GM19438 (cell line): ENCODE data around the gene DCDC2.
"Not testable (repeated sequence)": the region's sequence is repeated elsewhere in the genome, so short reads cannot be mapped to it uniquely, and the experiment has no call there.

Experiments
- ATAC-seq: cut with Tn5 transposase; IDR thresholded peaks from one replicate; pipeline ENCODE4 v1.9.1; 2021; ENCODE audit warnings: low read depth; ENCODE audit not compliant: unreplicated experiment

The DCDC2 gene

DNA sequence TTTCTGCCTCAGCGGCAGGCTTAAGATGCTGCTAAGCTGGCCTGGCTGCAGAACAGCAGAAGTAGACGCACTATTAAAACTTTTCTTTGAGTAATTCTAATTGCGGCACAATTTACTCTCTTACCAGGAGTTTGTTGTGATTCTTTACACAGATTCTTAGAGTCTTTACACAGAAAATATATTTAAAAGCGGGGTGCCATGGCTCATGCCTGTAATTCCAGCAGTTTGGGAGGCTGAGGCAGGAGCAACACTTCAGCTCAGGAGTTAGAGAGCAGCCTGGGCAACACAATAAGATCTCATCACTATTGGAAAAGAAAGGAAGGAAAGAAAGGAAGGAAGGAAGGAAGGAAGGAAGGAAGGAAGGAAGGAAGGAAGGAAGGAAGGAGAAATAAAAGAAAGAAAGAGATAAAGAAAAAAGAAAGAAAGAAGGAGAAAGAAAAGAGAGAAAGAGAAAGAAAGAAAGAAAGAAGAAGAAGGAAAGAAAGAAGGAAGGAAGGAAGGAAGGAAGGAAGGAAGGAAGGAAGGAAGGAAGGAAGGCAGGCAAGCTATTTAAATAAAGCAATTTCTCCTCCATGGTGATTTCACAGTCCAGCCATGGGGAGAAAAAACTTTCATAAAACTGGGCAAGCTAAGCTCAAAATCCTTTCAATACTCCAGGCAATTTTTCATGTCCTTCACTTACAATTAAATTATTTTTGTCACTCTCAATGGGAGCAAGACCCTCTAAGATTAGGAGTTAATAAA, 23.8 kb upstream of the DCDC2 start:
- ATAC-seq = no peak

DNA sequence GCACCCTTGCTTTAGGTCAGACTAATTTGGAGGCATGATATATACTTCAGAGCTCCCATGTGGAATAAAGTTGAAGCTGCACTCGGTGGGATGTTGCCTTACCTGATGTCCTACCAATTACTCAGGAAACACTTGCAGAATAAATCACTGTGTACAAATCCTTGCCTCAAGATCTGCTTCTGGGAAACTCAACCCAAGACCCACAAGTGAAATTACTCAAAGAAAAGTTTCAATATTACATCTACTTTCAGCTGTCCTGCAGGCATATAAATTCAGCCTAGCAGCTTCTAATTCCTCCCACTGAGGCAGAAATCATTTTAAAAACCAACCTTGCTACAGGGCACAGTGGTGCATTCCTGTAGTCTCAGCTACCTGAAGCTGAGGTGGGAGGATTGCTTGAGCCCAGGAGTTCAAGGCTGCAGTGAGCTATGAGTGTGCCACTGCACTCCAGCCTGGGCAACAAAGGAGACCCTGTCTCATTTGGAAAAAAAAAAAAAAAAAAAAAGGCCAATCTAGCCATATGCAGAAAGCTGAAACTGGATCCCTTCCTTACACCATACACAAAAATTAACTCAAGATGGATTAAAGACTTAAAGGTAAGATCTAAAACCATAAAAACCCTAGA, 20.7 kb upstream of the DCDC2 start:
- peak; percentile 49 for ATAC-seq

DNA sequence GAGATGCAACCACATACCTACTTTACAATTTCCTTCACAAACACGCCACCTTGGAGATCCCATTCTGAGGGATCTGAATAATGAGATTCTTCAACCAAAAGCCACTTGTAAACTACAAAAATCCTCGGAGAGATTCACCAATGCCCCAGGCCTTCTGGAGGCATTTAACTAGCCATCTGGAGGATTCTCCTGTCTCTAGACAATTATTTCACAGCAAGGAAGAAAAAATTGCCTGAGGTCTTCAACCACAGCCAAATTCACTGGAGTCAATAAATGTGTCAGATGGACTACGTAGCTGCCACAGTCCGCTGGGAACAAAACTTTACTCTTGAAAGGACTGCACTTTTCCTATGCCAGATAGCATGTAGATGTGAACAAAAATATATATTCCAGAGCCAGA, 19.0 kb upstream of the DCDC2 start:
- no peak for ATAC-seq

DNA sequence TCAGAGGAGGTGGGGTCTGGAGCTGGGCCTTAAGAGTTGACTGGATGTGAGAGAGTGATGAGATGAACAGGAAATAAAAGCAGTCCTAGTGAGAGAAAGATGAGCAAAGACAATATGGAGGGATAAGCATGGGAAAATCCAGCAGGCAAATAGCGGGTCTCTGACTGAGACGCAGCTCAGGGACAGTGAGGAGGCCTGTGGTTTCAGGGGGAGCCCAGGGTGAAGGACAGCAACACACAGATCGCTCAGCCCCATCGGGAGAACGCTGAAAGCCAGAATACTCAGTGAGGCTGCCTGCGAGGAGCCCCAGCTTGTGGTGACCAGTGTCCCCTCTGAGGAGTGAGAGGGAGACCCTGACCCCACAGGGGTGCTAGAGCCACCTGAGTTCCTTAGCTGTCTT, 16.8 kb upstream of the DCDC2 start:
- no peak for ATAC-seq

DNA sequence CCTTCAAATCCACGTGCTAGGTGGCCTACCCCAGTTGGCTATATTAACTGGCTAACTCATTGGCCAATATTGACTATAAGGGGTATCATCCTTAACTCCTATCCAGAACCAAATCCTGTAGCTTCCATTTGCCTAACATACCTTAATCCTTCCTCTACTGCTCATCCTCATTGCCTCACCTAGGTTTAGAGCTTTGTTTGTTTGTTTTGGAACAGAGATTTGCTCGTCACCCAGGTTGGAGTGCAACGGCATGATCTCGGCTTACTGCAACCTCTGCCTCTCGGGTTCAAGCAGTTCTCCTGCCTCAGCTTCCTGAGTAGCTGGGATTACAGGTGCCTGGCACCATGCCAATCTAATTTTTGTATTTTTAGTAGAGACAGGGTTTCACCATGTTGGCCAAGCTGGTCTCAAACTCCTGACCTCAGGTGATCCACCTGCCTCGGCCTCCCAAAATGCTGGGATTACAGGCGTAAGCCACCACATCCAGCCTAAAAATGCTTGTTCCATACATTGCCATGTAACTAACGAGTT, 7.3 kb upstream of the DCDC2 start:
- not testable (repeated sequence) for ATAC-seq

DNA sequence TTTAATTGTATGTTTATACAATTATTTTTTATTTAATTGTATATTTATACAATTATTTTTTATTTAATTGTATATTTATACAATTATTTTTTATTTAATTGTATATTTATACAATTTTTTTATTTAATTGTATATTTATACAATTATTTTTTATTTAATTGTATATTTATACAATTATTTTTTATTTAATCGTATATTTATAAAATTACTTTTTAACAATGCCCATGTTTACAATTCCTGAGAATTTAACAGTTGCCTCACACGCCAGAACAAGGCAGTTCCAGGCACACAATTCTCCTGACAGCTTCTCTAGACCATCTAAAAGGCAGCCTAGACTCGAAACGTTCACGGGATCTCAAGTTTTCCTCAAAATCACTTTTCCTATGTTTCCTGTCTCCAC, 4.5 kb upstream of the DCDC2 start:
- not testable (repeated sequence) for ATAC-seq

DNA sequence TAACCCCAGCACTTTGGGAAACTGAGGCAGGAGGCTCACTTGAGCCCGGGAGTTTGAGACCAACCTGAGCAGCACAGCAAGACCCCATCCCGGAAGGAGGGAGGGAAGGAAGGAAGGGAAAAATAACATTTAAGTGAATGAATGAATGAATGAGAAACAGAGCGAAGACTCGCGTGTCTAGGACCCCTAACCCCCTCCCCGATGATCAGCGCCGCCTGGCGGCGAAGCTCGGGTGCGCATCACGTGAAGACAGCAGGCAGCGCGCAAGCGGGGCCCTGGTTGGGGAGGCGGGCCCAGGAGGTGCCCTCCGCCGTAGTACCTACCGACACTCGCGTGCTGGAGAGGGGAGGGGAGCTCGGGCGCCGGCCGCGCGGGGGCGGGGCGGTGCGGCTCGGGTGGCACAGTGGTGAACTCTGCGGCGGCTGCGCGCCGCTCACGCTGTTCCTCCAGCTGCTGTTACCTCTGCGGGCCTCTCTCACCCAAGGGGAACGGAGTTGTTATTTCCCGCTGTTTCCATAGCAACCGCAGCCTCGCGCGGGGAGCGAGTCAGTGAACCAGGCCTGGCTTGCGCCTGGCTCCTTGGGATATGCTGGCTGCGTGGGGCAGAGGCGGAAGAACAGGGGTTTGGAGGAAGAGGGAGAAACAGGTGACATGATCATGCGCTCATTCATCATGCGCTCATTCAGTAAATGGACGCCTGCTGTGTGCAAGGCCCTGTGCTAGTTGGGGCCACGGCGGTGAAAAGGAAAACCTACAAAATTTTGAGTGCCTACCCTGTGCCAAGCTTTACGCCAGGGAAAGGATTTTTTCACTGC, 2.0 kb upstream of the DCDC2 start:
- ATAC-seq = peak; percentile 65

DNA sequence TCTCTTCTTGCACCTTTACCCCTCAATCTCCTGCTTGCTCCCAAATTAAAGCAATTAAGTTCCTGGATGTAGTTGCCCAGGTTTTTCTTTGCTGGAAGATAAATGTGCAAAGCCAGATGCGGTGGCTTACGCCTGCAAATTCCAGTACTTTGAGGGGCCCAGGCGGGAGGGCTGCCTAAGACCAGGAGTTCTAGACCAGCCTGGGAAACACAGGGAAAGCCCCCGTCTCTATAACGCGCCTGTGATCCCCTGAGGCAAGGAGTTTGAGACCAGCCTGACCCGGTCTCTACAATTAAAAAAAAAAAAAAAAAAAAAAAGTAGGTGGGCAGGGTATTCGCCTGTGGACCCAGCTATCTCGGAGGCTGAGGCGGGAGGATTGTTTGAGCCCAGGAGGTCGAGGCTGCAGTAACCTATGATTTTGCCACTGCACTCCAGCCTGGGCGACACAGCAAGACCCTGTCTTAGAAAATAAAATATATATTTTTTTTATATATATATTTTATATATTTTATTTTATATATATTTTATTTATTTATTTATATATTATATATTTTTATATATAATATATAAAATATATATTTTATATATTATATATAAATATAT, 461 bp upstream of the DCDC2 start:
- no peak for ATAC-seq

DNA sequence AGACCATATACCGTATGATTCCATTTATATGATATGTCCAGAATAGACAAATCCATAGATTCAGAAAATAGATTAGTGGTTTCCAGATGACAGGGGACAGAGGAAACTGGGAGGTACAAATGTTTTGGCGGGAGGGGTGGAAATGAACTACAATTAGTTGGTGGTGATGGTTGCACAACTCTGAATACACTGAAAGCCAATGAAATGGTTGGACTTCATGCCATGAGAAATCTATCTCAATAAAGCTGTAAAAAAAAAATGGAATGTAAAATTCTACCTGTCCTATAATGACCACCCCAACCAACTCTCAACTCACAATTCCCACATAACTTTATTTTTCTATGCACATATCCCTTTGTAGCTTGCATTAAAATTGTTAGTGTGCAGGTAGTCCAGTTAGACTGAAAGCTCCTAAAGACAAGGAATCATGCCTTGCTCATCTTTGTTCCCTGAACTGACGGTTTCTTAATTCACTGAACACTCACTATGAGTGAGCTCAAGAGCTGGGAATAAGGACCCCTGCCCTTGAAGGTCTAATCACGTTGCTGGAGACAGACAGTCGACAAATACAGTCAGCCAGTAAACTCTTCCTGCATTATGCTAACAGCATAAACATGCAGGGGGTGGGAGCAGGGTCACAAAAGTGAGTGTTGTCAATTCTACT, 1.4 kb downstream of the DCDC2 start:
- ATAC-seq = no peak

DNA sequence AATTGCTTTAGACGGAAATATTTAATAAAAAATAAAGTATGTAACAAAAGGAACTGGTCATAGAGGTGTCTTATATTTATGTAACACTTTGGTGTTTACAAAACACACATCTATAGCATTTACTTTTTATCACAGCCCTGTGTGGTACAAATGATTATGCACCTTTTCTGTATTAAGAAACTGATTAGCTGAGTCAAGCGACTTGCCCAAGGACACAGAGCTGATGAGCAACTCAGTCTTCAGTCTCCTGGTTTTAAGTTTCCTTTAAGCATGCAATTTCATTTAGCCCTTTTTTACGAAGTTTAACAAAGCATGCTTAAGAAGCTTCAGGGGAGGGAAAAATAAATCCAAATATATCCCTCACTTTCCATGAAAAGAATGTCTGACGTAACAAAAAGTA, 2.5 kb downstream of the DCDC2 start:
- no peak for ATAC-seq

DNA sequence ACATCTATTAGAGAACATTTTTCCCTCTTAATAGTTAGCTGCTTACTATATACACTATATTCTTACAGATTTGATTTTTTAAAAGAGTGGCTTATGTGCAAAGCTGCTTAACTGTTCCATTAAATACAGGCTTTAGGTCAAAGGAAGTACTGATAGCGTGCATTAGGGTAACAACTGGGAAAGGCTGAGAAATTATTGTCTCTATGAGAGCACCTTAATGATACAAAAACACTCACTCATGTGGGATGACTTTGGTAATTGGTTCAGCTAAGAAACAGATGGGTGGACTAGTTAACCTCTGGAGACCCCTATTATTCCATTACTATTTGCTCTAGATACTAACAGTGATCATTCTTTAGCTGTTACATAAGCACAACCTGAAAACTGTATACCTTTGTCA, 4.0 kb downstream of the DCDC2 start:
- no peak for ATAC-seq

DNA sequence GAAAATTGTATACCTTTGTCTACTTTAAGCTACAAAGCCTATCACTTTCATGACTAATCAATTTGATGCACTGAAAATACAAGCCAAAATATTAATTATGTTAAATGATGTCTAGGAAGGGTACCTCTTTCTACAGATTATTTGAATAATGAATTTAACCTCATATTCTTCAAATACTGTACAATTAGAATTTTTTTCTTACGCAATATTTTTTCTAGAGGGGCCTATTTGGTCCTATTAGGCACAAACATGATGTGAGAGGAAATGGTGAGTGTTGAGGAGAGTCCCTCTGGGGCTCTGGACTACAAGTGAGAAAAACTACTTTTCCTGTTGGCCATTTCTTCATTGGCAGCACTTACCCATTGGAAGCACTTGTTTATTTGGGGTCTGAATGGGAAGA, 5.4 kb downstream of the DCDC2 start:
- no peak for ATAC-seq

DNA sequence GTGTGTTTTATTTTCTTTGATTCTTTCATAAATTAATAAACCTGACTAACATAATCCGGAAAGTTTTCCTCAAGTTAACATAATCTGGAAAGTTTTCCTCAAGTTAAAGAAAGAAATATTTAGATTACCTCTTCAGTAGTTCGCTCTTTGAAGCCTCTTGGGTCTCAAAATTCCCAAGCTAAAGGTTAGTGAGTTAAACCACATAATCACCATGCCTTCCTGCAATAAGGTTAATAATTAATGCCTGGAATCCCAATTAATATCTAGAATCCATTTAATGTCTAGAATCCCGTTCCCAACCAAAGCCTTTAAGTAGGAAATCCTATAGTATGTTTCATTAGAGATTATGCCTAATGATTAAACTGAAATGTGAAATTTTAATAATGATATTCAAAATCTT, 12.9 kb downstream of the DCDC2 start:
- no peak for ATAC-seq

DNA sequence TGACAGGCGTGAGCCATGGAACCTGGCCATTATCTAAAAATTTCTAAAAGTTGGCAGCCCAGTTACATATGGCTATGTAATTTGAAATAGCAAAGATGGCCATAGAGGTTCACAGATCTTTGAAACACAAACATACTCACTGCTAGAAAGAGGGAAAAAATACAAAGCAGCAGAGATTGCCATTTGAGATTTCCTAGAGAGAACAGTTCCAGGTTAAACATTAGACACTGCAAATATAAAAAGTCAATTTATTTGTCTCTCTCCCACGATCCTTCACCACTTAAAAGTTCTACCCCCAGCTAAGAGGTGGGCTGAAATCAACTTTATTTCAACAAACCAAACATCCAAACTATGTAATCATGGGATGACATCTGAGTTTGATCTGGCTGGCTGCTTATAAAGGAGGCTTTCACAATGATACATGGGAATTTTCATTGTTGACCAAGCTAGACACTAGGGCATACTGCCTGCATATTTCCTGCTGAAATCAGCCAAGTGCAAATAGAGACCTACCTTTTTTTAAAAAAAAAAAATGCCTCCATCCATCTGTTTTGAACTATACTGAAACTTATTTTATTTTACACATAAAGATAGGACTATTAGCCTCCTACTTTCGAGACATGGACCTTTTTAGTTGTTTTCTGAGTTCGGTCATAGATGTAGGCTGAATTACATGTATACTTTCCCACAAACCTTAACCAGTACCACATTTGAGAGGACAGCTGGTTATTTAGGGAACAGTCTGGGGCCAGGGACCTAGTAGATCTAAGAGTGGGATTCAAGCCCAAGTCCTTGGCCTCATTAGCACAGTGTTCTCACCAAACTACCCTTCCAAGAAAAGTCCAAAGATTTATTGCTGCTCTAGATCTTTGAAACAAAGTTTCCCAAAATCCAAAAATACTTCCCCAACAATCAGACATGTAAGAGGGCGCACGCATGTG, 16.6 kb downstream of the DCDC2 start:
- ATAC-seq = no peak

DNA sequence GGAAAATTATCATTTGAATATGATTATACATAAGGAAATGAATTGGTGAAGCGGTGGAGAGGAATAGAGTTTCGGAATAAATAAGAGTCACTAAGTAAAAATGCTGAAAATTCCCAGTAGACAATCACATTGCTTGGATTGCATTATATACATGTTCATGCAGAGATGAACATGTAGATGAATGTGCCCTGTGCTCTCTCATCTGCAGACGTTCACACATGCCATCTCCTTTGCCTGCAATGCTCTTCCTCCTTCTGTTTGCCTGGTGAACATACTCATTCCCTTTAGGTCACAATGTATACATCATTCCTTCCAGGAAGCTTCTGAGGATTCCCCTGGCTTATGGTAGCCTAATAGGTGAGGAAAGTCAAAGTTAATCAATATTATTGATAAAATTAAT, 17.9 kb downstream of the DCDC2 start:
- no peak for ATAC-seq

DNA sequence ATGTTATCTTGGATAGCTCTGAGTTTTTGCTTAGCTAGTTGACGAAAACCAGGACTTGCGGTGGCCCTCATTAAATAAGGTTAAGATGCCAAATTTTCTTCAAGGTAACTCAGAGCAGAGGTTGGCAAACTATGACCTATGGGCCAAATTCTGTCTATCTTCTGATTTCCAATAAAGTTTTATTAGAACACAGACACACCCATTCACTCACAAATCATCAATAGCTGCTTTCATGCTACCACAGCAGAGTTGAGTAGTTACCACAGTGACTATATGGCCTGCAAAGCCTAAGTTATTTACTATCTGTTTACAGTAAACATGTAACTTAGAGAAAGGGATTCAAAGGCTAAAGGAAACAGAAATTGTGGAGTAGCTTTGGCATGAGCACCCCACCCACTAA, 23.6 kb downstream of the DCDC2 start:
- ATAC-seq = no peak

DNA sequence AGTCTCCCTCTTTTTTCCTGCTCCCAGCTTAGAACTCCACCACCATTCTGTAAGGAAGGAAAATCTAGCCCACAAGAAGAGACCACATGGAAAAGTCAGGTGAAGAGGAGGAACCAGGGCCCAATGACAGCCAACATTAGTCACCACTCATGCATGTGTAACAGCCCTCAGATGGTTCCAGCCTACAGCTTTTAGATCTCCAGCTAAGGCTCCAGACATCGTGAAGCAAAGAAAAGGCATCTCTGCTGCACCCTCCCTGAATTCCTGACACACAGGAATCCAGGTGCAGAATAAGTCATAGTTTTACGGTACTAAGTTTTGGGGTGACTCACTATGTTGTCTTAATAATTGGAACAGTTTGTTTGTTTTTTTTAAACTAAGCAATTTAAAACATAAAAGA, 25.5 kb downstream of the DCDC2 start:
- no peak for ATAC-seq

DNA sequence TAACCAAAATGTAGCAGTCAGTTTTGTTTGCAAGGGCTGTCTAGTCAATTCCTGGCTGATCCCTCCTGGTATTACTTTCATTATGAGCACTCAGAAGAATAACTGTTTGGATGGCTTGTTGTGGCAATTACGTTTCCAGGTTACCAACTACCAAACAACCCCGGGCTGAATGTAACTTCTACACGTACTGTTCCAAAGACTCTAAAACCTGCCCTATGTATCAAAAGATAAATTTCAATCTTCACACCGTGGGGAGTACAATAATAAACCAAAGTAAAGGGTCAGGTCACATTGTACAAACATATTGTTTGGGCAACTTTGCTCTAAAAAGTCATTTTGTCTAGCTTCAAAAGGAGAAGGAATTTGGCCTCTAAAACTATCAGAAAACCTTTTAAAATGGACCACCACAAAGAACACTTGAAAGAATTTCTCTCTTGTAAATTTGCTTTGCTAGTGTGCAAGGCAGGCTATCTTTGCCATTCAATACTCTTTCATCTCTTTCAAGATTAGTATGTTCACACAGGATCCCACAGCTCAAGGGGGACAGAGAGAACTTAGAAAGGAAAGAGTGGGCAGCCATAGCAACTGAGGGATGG, 27.6 kb downstream of the DCDC2 start:
- no peak for ATAC-seq

DNA sequence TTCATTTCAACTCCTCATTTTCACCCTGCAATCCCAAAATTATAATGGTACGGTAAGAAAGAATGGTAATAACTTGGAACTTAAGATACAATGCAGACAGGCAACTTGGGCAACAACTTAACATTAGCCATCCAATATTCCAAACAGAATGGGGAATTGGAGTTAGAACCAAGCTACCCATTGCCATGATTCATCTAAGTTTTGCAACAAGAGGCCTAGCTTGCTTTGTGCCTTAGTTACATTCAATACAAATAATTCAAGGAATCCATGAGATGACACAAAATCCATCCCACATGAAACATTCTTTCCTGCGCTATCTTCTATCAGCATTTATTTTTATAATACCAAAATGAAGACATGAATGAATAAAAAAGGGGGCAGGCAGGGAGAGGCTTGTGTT, 28.4 kb downstream of the DCDC2 start:
- ATAC-seq = no peak
